ENCODE data around the gene AGBL5.
"Not testable (repeated sequence)": the region's sequence is repeated elsewhere in the genome, so short reads cannot be mapped to it uniquely, and the experiment has no call there.

Gene AGBL5

GRCh38 chr2:27094353-27094984 is 43.0 kb downstream of the AGBL5 start:
- no peak for DNase-seq

DNA sequence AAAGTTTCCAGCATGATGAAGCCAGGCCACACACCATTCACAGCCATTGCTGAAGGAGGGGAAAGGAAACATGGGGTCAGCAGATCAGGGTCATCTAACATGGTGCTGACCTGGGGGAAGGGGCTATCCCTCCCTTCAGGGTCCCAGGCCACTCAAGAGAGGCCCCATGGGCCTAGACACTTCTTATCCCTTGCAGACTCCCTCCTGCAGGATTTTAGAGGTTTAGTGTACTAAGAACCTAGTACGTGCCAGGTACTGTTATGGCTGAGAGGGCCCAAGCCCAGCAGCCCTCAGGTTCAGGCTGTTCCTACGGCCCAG is 43.9 kb downstream of the AGBL5 start:
- no peak for DNase-seq

DNA sequence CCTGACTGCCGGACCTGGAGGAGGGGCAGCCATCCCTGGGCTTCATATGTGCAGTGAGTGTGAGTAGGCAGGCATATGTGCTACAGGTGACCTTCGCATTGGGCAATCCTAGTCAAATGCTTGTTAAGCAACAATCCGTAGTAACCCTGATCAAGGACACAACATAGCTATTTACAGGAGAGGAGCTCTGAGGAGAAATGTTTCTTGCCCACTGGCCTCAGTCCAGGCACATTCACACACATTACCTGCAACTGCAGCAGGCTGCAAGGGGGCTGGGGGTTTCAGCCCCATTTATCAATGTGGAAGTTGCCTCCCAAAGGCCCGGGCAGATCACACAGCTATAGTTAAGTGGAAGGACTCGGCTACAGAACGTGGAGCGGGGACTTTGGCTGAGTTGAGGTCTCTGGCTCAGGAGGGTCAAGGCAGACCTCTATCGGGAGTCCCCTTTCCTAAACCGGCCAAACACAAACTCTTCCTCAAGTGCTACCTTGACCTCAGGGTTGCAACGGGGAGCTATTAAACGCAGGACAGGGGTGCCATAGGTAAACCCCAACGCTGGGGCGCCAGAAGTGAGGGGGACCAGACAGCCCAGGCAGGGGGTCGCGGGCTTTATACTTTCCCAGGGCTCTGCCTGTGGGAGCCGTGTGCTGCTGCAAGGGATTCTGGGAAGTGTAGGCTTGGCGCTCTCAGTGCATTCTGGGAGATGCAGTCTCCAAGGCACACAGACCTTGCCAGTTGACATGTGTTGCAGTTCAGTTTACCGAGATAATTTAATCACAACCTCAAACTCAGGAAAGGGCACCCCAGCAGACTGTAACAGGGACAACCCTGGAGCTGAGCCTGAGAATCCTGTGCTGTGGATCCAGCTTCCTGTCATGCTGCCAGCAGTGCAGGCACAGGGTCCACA is 44.5 kb downstream of the AGBL5 start:
- peak; percentile 49 for DNase-seq

GRCh38 chr2:27096748-27097297 is 45.4 kb downstream of the AGBL5 start:
- DNase-seq: no peak

- no peak for DNase-seq
These were observed 45.9 kb downstream of the AGBL5 start for GRCh38 chr2:27097341-27097740.

GRCh38 chr2:27099334-27099955 is 48.0 kb downstream of the AGBL5 start:
- no peak for DNase-seq

- DNase-seq: no peak
These were observed 48.6 kb downstream of the AGBL5 start for GRCh38 chr2:27100036-27100435.

GRCh38 chr2:27102329-27102728 is 50.9 kb downstream of the AGBL5 start:
- DNase-seq: no peak

- no peak for DNase-seq
These were observed 54.5 kb downstream of the AGBL5 start for GRCh38 chr2:27105981-27106380.

DNA sequence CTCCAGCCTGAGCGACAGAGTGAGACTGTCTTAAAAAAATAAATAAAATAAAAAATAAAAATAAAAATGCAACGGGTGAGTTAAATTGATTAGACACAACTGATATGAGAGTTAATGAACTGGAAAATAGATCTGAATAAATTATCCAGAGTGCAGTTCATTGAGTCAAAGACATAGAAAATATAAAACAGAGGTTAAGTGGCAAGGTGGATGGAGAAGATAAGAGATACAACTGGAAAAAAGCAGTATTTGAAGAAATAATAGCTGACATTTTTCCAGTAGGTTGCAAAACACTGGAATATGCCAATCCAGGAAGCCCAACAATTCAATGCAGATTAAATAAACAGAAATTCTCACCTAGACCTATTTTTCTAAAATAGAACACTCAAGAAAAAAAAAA is 56.8 kb downstream of the AGBL5 start:
- no peak for DNase-seq

- no peak for DNase-seq
These were observed 57.6 kb downstream of the AGBL5 start for GRCh38 chr2:27109083-27109482.

DNA sequence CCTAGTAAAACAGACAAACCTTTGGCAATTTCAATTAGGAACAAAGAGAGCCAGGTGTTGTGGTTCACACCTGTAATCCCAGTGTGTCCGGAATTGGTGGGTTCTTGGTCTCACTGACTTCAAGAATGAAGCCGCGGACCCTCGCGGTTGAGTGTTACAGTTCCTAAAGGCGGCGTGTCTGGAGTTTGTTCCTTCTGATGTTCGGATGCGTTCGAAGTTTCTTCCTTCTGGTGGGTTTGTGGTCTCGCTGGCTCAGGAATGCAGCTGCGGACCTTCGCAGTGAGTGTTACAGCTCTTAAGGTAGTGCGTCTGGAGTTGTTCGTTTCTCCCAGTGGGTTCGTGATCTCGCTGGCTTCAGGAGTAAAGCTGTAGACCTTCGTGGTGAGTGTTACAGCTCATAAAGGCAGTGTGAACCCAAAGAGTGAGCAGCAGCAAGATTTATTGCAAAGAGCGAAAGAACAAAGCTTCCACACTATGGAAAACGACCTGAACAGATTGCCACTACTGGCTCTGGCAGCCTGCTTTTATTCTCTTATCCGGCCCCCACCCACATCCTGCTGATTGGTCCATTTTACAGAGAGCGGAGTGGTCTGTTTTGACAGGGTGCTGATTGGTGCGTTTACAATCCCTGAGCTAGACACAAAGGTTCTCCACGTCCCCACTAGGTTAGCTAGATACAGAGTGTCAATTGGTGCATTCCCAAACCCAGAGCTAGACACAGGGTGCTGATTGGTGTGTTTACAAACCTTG is 59.3 kb downstream of the AGBL5 start:
- DNase-seq: not testable (repeated sequence)

DNA sequence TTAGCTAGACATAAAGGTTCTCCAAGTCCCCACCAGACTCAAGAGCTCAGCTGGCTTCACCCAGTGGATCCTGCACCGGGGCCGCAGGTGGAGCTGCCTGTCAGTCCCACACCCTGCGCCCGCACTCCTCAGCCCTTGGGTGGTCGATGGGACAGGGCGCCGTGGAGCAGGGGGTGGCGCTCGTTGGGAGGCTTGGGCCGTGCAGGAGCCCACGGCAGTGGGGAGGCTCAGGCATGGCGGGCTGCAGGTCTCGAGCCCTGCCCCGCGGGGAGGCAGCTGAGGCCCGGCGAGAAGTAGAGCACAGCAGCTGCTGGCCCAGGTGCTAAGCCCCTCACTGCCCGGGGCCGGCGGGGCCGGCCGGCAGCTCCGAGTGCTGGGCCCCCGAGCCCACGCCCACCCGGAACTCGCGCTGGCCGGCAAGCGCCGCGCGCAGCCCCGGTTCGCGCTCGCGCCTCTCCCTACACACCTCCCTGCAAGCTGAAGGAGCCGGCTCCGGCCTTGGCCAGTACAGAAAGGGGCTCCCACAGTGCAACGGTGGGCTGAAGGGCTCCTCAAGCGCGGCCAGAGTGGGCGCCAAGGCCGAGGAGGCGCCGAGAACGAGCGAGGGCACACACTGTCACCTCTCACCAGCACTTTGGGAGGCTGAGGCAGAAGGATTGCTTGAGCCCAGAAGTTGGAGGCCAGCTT is 60.1 kb downstream of the AGBL5 start:
- not testable (repeated sequence) for DNase-seq

DNA sequence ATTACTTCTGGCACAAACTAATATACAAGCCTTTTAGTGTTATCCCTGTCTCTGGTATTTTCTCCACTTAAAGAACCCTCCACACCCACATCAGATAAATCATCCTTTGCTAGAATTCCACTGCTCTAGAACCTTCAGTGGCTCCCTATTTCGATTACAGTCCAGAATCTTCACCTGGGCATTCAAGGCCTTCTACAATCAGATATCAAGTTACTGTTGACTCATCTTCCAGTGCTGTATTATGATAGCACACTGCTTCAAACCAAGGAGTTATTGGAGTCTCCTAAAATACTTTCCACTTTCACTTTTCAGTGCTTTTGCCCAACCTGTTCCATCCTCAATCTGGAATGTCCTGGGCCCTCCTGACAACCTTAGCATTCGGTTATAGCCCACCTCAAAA is 64.1 kb downstream of the AGBL5 start:
- no peak for DNase-seq

DNA sequence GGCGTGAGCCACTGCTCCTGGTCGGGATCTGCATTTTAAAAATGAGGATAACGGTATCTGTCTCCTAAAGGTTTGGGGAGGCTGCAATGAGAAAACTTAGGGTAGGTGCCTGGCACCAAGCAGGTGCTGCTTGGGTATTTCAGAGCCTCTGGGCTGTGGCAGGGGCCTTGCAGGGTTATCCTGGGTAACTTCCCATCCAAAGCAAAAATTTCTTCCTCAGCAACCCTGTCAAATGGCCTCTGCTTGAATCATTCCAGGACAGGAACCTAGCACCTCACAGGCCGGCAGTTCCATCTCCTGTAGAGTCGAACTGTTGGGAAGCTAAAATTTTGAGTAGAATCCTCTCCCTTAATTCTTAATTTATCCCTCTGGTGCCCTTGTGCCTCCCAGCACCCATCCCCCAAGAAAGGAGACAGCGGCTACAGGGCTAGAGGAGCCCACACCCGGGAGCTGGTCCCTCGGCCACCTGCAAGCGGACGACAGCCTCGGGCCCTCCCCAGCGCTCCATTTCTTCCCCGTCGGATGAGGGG is 66.6 kb downstream of the AGBL5 start:
- no peak for DNase-seq

DNA sequence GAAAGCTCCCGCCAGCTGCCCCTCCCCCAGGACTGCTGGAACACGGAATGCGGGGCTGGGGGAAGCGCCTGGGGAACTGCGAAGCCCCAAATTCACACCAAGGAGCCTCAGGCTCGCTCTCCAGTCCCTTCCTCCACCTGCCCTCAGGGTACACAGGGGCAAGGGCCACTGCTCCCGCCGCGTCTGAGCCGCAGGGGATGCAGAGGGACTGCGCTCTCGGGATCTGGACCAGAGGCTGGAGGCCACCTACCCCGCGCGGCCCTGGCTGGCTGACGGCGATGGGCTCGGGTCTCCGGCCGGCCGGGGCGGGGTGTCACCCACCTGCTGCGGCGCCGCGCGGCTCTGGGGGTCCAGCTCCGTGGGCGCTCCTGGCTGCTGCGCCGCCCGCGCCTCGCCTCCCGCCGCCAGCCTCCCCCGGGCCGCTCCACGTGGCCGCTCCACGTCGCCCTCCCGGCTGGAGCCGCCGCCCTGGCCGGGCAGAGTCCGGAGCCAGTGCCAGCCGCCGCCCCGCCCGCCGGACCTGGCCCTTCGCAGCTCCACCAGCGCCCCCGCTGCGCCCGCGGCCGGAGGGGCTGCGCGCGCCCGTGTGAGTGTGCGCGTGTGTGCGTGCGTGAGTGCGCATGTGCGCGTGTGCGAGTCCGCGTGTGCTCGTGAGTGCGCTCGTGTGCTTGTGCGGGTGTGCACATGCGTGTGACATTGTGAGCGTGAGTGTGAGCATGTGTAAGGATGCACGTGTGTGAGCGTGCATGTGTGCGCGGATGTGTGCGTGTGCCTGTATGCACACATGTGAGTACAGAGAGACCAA is 67.3 kb downstream of the AGBL5 start, which contains the start of gene CGREF1:
Gene CGREF1 (minus strand): TSS at position 604 of the 805 bp plus-strand sequence. CDS start 14,762 bp downstream, outside the sequence.
- peak; percentile 30 for DNase-seq

GRCh38 chr2:27119330-27119670 is 67.8 kb downstream of the AGBL5 start:
- not testable (repeated sequence) for DNase-seq

Measured in activated naive CD4-positive, alpha-beta T cell treated with anti-CD3 and anti-CD28 coated beads, Interleukin-2, amount 50 U/mL, for 16 hours (primary cell).